ENCODE results near the gene KIF9.
"Not testable (repeated sequence)": the region's sequence is repeated elsewhere in the genome, so short reads cannot be mapped to it uniquely, and the experiment has no call there.

The KIF9 gene

GRCh38 chr3:47293822-47294221, 11.2 kb upstream of the KIF9 start:
- no peak for DNase-seq (ENCODE audit: low read depth)

DNA sequence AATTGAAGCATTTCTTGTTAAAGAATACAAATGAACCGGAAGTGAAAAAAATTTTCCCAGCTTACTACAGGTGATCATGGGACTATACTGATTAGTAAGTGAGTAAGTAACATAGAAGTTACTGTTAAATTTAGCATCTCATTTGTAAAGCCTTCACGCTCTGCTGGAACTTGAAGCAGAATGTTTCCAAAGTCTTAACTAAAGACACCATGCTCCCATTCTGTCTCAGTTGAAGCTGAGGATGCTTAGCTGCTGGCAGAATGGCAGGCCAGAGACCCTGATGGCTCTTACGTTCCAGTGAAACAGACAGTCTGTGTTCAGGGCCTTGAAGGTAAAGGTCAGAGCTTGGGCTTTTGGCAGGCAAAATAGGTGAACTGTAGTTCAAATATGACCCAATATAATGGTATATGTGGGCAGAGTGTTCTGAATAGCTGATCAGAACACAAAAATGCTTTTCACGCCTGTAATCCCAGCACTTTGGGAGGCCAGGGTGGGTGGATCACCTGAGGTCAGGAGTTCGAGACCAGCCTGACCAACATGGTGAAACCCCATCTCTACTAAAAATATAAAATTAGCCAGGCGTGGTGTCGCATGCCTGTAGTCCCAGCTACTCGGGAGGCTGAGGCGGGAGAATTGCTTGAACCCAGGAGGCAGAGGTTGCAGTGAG, 9.3 kb upstream of the KIF9 start:
- DNase-seq (ENCODE audit: low read depth): not testable (repeated sequence)

- DNase-seq (ENCODE audit: low read depth): no peak
These were observed 8.7 kb upstream of the KIF9 start for GRCh38 chr3:47291158-47291753.

- DNase-seq (ENCODE audit: low read depth): no peak
These were observed 6.6 kb upstream of the KIF9 start for GRCh38 chr3:47288966-47289910.

DNA sequence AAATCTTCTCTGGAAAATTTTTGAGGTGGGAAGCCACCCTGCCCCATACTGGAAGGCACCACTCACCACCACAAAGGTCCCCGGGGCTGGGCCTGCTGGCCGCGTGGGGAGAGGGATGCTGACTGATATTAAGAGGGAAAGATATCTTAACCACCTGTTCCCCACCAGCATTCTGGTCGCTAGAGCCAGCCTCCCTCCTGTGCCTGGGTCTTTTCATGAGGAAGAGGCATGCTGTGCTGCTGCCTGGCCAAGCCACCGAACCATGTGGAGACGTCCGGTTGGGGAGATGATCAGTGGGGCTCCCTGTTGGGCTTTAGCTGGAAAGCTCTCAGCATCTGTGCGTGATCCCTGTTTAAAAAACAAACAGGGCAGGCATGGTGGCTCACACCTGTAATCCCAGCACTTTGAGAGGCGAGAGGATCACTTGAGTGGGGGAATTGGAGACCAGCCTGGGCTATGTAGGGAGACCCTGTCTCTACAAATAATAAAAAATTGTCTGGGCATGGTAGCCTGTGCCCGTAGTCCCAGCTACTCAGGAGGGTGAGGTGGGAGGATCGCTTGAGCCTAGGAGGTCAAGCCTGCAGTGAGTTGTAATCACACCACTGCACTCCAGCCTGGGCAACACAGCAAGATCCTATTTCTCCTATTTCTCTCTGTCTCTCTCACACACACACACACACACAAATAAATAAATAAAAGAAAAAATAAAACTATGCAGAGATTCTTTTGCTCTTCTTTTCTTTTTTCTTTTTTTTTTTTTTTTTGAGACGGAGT, 1.2 kb upstream of the KIF9 start:
- no peak for DNase-seq (ENCODE audit: low read depth)

DNA sequence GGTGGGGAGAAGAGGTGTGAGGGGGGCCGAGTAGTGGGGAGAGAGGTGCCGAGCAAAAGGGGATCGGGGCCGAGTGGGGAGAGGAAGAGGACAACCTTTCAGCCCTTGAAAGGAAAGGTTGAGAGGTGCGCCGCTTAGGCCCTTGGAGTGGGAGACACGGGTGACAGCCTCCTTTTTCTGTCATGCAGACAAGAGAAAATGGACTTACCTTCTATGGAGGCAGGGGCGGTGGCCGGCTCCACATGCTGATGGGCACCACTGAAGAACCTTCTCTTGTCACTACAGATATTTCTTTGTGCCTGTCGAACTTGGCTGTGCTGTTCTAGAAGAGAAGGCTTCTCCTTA, 566 bp upstream of the KIF9 start:
- DNase-seq (ENCODE audit: low read depth): no peak

- no peak for DNase-seq (ENCODE audit: low read depth)
These were observed 2.1 kb downstream of the KIF9 start for GRCh38 chr3:47280519-47280918.

GRCh38 chr3:47276558-47276957, 6.0 kb downstream of the KIF9 start:
- DNase-seq (ENCODE audit: low read depth): no peak

- DNase-seq (ENCODE audit: low read depth): no peak
These were observed 7.9 kb downstream of the KIF9 start for GRCh38 chr3:47274652-47275051.

DNA sequence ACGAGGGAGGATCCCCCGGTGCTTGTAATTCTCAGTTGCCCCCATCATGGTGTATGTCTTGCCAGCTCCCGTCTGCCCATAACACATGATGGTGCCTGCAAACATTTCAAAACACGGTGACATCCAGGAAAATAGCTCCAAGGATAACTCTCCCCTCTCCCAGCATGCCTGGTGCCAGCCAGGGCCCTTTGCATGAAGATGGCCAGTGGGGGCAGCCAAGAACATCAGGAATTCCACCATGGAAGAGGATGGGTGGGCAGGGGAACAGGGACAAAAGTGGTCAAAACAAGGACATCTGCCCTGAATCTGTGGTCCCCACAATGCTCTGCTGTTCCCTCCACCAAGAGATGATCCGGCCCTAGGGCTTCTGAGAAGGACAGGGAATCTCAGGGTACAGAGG, 9.0 kb downstream of the KIF9 start:
- DNase-seq (ENCODE audit: low read depth): no peak

GRCh38 chr3:47270526-47270925, 12.1 kb downstream of the KIF9 start:
- DNase-seq (ENCODE audit: low read depth): no peak

GRCh38 chr3:47267490-47267824, 15.1 kb downstream of the KIF9 start:
- DNase-seq (ENCODE audit: low read depth): no peak

GRCh38 chr3:47266709-47267489, 15.7 kb downstream of the KIF9 start:
- no peak for DNase-seq (ENCODE audit: low read depth)

- DNase-seq (ENCODE audit: low read depth): no peak
These were observed 16.7 kb downstream of the KIF9 start for GRCh38 chr3:47265725-47266428.

DNA sequence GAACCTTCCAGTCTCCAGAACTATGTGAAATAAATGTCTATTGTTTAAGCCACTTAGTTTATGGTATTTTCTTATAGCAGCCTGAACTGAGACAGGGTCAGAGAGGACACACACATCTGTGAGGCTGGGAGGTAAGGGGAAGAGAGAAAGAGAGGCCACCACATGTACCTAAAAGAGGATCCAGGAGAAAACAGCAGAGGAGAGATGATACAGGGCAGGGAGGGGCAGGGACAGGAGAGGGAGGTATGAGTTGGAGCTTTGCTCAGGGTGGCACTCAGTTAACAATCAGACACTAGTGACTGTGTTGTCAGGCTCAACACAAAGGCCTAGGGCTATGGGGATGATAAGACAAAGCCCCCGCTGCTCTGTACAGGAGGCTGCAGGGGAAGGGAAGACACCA, 17.6 kb downstream of the KIF9 start:
- DNase-seq (ENCODE audit: low read depth): no peak

GRCh38 chr3:47261301-47261700, 21.3 kb downstream of the KIF9 start:
- DNase-seq (ENCODE audit: low read depth): no peak

- no peak for DNase-seq (ENCODE audit: low read depth)
These were observed 22.0 kb downstream of the KIF9 start for GRCh38 chr3:47260605-47261004.

GRCh38 chr3:47259114-47259513, 23.5 kb downstream of the KIF9 start:
- DNase-seq (ENCODE audit: low read depth): no peak

- not testable (repeated sequence) for DNase-seq (ENCODE audit: low read depth)
These were observed 26.3 kb downstream of the KIF9 start for GRCh38 chr3:47256331-47256730.

DNA sequence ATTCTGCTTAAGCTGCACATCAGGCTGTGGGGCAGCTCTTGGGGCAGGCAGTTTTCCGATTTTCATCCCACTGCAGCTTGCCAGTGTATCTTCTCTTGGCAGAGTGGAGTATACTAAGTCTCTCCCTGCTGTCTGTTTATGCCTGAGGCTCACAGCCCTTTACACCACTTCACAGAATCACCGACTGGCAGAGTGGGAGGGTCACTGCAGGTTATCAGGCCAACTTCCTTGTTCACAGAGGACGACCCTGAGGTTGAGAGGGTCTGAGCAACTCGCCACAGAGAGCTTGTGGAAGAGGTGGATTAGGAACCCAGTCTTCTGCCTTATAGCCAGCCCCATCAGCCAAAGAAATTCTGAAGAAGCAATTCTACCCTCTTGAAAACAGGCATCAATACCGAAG, 30.9 kb downstream of the KIF9 start:
- DNase-seq (ENCODE audit: low read depth): no peak

DNA sequence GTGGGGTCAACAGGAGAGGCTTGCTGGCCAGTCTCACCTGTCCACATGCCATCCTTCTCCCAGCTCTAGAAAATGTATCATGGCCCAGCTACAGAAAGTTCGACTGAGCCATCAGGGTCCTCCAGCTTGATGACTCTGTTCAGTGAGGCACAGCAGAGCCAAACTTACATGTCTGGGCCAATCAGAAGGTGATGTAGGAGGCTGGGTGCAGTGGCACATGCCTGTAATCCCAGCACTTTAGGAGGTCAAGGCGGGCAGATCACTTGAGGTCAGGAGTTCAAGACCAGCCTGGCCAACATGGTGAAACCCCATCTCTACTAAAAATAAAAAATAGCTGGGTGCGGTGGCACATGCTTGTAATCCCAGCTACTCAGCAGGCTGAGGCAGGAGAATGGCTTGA, 31.5 kb downstream of the KIF9 start:
- DNase-seq (ENCODE audit: low read depth): not testable (repeated sequence)
